GM18858 (cell line): ENCODE measurements around the gene LYST.
"Not testable (repeated sequence)": the region's sequence is repeated elsewhere in the genome, so short reads cannot be mapped to it uniquely, and the experiment has no call there.

ENCODE experiments used
- ATAC-seq: cut with Tn5 transposase; IDR thresholded peaks from one replicate; pipeline ENCODE4 v1.9.1; 2021; ENCODE audit not compliant: unreplicated experiment

Gene LYST

DNA sequence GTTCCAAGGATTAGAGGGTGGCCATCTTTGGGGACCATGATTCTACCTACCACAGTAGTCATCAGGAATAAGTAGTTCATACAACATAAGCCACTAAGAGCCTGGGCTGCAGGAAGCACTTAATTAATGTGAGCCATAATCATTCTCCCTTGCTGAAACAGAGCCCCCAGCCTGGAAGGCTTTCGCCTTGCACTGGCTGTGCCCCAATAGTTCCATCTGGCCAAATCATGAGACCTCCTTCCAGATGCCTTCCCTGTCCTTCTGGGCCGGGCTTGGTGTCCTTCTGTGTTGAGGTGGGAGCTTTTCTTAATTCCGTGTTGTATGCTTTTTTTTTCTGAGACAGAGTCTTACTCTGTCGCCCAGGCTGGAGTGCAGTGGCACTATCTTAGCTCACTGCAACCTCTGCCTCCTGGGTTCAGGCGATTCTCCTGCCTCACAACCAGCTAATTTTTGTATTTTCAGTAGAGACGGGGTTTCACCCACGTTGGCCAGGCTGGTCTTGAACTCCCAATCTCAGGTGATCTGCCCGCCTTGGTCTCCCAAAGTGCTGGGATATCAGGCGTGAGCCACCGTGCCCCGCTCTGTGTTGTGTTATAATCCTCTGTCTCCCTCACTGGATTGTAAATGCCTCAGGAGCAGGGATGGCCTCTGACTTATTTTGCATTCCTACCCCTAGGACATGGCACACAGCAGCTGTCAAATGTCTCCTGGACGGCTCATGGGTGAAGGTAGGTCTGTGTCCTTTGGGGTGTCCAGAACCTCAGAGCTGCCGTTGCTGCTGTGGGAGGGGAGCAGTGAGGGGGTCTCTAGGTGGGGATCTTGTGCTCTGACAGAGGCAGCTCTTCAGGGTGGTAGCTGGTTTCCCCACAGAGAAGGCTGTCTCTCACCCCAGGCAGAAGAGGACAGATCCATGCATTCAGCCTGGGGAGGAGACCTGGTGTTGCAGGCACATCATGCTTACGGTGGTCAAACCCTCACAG lies 227.2 kb downstream of the LYST start:
- no peak for ATAC-seq

DNA sequence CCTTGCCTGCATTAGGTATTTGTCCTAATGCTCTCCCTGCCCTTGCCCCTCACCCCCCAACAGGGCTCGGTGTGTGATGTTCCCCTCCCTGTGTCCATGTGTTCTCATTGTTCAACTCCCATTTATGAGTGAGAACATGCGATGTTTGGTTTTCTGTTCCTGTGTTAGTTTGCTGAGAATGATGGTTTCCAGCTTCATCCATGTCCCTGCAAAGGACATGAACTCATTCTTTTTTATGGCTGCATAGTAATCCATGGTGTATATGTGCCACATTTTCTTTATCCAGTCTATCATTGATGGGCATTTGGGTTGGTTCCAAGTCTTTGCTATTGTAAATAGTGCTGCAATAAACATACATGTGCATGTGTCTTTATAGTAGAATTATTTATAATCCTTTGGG lies 228.1 kb downstream of the LYST start:
- not testable (repeated sequence) for ATAC-seq

DNA sequence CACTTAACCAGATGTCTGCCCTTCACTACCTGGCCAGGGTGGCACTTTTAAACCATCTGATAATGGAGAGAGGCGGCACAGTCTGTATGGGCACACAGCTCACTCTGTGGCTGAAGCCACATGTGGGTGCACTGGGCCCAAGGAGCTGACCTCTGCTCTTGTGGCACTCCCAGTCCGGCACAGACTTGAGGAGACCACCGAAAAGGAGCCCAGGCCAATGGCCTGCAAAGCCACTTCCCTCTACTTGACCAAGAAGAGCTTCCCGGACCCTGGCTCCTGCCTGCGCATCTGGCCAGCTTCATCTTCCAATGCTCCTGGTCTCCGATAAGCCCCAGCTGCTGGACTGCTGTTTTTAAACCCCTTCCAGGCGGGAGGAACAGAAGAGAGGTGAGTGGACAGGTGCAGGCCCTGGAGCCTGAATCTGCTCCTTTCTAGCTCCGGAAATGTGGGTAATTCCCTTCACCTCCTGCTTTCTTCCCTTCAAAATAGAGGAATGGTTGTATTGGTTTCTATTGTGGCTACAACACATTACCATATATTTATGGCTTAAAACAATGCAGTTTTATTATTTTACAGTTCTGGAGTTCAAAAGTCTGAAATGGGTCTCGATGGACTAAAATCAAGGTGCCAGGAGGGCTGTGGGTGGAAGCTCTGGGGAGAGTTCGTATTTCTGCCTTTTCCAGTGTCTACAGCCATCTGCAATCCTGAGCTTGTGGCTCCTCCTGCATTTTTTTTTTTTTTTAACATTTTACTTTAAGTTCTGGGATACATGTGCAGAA lies 228.8 kb downstream of the LYST start:
- no peak for ATAC-seq

DNA sequence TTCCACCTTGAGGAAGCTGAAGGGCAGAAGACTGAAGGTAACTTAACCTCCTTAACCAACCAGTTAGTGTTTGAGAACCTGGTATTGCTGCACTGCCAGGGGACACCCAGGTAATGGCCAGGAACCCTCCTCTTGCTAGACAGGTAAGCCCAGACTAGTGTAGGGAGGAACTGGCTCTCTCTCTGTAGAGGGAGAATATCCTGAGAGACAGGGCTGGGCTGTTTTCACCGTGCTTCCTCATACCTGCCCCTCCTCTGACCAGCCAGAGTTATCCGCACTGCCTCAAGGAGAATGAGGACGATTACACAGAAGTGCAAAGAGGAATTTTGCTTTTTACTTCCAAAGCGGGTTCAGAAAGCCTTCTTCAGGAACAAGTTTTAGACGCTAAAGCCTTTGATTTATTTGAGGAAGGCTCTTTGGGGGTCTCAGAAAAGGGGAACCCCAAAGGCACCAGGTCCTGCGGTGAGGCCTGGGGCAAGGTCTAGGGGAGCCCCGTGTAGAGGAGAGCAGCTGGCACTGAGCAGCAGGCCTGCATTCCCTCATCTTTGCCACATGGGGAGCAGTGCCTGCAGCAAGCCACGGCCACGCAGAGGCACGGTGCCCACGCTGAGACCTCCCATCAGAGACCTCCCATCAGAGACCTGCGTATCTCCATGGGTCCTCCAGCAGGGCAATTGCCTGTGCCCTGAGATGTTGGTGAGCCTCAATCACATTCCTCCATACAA lies 230.6 kb downstream of the LYST start:
- no peak for ATAC-seq

DNA sequence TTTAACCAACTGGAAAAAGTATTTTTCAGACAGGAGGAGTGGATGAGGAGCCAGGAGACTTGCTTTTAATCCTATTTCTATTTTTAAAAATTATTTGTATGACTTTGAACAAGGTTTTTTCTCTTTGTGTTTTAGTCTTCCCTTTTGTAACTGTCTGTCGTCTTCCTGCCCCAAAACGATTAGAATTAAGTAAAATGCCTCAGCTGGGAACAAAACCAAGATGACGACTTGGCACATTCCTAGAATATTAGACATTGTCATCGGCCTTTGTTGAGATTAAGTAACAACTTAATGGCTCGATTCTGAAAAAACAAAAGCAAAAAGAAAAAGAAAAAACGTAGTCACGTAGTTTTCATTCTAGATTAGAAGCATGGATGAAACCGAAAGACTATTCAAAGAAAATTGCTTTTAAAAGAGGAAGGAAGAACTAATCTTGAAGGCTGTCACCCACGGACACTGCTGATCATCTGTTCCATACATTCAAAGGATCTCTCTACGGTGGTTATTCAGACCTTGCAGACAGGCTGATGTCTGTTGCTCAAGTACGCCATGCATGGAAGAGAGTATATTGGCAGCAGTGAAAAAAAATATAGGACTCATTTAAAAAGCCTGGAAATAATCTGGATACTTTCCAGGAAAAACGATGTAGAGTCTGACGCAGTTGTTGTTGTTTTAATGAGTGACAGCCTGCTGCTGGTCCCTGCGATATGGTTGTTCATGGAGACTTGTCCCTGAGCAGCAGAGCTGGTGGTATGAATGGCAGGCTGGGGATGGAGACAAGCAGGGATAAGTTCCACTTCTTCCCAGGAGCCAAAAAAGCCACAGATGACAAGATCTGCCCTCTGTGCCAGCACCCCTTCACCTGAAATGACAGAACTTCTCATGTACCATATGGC lies 234.0 kb downstream of the LYST start:
- peak; percentile 90 for ATAC-seq

DNA sequence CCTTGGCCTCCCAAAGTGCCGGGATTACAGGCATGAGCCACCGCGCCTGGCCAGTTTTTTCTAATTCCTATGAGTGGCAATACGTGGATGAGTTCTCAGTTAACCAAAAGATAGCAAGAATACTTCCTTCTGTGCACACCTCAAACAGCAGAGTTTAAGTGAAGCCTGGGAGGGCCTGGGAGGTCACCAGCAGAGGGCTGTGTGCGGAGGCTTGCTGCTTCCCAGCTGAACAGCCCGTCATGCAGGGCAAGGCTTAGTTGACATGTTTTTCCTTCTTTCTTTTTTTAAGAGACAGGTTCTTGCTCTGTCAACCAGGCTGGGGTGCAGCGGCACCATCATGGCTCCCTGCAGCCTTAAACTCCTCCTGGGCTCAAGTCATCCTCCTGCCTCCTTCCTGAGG lies 234.9 kb downstream of the LYST start:
- no peak for ATAC-seq

DNA sequence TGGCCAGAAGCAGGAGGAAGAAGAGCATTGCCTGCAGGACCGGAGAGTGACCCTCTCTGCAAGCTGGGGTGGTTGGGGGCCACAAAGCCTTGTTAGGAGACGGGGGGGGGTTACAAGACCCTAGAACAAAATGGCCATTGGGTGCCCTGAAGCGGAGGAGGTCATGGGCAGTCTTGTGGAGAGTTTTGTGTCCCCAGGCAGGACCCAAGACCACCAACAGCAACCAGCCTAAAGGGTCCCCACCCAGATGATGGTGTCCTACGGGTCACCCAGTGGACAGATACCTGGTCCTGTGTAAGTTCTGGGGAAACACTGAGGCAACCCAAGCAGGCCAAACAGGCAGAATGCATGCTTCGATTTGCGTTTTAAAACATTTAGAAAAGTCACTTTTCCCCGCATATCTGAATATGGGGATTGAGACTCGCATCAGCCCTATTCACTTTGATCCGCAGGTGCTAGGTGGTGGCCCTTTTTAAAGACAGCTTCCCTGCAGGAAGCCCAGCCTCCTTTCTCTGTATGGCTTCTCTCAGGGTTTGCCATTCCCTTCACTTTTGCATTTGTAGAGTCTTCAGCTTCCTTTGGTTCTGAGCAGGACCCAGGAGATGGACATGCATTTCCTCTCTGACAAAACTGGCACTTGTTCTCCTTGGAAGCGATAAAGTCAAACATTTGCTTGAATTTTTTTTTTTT lies 238.2 kb downstream of the LYST start:
- ATAC-seq, result no peak

DNA sequence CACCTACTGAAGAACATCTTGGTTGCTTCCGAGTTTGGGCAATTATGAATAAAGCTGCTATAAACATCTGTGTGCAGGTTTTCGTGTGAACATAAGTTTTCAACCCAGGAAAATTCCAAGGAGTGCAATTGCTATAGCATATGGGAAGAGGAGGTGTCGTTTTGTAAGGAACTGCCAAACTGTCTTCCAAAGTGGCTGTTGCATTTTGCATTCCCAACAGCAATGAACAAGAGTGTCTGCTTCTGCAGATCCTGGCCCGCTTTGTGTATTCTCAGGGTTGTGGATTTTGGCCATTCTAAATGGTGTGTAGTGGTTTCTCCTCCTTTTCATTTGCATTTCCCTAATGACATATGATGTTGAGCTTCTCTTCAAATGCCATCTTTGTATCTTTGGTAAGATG lies 240.9 kb downstream of the LYST start:
- no peak for ATAC-seq

DNA sequence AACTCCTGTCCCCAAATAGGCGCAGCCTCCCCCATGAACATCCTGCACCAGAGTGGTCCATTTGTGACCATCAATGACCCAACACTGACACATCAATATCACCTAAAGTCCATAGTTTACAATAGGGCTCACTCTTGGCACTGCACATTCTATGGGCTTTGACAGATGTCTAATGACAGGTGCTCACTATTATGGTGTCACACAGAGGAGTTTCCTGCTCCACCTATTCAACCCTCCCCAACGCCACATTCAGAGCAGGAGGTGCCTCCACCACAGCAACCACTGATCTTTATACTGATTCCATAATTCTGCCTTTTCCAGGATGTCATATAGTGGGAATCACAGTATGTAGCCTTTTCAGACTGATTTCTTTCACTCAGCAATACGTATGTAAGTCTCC lies 241.4 kb downstream of the LYST start:
- no peak for ATAC-seq

DNA sequence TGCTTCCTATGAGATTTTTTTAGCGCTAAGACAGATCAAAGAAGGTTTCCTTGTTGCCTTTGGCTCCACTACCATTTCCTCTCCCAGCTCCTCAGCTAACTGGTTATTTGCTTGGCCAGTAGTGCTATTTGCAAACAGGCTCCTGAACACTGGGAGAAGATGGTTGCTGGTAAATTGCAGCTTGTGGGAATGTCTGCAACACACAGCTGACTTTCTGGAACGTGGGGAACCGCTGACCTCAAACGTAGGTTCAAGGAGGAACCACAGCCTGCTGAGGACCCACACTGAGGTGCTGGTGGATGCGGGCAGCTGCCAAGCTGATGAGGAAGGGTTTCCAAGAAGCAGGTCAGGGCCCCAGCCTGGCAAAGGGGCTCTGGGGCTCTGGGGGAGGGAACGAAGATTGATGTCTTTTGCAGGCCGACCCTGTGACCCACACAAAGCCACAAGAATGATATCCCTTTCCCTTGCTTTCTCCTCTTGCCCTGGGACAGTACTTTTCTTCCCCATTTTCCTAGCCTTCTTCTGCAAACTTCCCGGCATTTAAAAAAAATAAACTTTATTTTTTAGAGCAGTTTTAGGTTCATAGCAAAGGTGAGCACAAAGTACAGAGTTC lies 241.9 kb downstream of the LYST start:
- no peak for ATAC-seq

DNA sequence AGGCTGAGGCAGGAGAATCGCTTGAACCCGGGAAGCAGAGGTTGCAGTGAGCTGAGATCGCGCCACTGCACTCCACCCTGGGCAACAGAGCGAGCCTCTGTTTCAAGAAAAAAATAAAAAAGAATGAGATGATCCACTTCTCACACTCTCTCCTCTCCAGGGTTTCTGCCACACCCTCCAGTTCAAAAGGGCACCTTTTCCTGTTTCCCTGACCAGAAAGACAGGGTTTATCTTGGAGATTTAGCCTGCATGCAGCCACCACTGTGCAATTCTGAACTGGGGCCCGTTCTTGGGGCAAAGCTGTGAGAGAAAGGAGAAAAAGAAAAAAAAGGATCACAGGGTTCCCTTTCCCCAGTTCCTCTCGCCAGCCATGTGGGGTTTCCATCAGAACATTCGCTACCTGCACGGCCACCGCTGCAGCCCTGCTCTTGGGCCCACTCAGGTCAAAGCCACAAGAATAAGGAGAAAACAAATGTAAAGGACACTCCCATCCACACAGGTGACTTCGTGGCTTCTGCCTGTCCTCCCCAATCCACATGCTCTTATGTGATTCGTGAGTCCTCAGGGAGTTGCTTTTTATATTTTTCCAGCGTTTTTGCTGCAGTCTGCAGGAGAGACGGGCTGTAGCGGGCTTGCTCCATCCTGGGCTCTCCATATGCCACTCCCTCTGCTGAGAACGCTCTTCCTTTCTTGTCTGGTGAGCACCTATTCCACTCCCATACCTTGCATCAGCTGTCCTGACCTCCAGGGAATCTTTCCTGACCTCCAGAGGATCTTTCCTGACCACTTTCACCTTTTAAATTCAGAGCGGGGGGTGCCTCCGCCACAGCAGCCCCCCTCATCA lies 243.5 kb downstream of the LYST start:
- no peak for ATAC-seq

DNA sequence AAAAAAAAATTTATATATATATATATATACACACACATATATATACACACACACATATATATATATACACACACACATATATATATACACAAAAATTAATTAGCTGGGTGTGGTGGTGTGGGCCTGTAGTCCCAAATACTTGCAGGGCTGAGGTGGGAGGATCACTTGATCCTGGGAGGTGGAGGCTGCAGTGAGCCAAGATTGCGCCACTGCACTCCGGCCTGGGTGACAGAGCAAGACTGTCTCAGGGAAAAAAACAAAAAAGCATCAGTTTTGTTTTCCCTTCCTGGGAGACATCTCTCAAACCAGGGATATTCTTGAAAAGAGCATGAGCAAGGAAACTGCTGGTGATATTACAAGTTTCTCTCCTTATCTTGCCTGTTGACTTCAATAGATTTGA lies 247.6 kb downstream of the LYST start:
- not testable (repeated sequence) for ATAC-seq

DNA sequence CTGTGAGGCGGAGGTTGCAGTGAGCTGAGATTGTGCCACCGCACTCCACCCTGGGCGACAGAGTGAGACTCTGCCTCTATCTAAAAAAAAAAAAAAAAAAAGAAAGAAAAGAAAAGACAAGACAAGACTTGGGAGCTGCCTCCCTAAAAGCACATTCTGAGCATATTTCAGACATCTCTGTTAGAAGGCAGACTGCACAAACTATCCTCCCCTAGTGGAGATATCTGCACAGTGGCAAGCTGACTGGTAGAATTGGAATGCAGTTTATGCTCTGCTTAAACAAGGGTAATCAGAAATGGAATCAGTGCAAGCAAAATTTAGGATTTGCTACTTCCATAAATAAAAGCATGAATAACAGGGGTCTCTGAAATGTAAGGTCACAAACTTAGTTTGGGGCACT lies 248.9 kb downstream of the LYST start:
- no peak for ATAC-seq

DNA sequence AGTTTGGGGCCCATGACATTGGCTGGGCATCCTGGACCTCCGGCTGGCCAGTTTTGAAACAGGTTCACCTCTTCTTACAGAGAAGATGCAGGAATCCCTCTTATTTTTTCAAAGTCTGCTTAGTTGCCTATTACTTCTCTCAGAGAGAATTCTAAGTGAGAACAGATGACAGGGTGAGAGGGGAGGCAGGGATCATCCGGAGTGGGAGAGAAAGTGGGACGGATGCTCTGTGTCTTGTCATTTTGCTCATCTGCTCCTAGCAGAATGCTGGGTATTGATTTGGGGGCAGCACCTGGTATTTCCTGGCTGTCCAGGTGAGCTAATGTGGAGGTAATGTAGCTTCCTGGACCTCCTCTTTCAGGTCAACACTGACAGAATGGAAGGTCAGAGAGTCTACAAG lies 249.6 kb downstream of the LYST start:
- no peak for ATAC-seq

DNA sequence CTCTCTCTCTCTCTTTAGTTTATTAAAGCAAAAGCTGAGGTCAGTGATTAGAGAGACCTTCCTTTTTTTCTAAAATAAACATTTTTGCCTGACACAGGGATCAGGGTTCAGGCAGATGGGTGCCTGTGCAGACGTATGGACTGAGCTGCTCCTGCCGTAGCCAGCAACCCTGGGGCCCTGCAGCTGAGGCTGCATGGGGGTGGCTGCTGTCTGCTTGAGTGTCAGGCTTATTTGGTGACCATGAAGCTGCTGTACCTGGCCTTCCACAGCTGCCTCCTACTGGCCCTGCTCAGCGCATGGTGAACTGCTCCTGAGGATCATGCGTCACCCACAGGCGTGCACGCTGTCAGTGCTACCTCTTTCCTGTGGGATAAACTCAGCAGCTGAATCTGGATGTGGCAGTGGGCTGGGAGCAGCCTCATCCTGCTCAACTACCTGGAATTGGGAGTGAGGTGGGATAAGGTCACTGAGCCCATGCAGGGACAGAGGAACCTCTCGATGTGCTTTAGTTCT lies 252.2 kb downstream of the LYST start:
- ATAC-seq, result no peak

DNA sequence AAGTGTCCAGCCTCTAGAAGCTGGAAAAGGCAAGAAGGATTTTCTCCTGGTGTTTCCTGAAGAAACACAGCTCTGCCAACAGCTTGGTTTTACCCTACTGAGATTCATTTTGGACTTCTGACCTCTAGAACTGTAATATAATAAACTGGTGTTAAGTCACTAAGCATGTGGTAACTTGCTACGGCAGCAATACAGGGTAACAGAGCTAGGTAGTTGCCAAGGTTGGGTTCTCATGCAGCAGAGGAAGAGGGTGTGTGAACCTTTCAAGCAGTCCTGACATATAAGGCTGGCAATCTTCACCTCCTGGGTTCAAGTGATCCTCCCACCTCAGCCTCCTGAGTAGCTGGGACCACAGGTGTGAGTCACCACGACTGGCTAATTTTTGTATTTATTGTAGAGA lies 253.1 kb downstream of the LYST start:
- ATAC-seq, result no peak

DNA sequence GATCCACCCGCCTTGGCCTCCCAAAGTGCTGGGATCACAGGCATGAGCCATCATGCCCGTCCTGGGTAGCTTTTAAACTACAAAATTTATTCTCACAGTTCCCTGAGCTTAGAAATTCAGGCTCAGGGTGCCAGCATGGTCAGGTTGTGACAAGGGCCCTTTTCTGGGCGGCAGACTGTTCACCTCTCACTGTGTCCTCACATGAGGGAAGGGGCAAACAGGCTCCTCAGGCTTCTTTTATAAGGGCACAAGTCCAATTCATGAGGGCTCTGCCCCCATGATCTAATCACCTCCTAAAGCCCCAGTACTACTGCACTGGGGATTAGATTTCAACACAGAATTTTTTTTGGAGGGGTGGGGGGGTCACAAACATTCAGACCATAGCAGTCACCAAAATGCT lies 253.9 kb downstream of the LYST start:
- ATAC-seq, result no peak
